Measurements from ENCODE around the gene ARL2BP. TPM values are rescaled to one million over a fixed set of nuclear protein-coding genes. Genes with fewer than 3 reads are reported as not detected.
A peak's percentile ranks its signal among the peaks of the same experiment; 100 is the strongest.
"Not testable (repeated sequence)": the region's sequence is repeated elsewhere in the genome, so short reads cannot be mapped to it uniquely, and the experiment has no call there.

The ARL2BP gene
- total and polyA plus RNA-seq, 12 donors = 32.6 to 136 (median 57.9) TPM

GRCh38 chr16:57265850-57266530, 20.9 kb downstream of the ARL2BP start:
- intact Hi-C loops (cut with DNase I) = no loop called here
- Histone ChIP-seq H3K36me3 (replicated peaks in 1 of 2) (no peaks in the 10 kb centered on the region), H3K27me3 (no peaks in the 10 kb centered on the region), H3K9me3 (replicated peaks in 1 of 3) (no peaks in the 10 kb centered on the region), H3K4me3 (no peak overlapping the region), H3K27ac (no peak overlapping the region), H3K4me1 (replicated peaks in 1 of 2) (no peaks in the 10 kb centered on the region)
- TF ChIP-seq, protein P1, sequence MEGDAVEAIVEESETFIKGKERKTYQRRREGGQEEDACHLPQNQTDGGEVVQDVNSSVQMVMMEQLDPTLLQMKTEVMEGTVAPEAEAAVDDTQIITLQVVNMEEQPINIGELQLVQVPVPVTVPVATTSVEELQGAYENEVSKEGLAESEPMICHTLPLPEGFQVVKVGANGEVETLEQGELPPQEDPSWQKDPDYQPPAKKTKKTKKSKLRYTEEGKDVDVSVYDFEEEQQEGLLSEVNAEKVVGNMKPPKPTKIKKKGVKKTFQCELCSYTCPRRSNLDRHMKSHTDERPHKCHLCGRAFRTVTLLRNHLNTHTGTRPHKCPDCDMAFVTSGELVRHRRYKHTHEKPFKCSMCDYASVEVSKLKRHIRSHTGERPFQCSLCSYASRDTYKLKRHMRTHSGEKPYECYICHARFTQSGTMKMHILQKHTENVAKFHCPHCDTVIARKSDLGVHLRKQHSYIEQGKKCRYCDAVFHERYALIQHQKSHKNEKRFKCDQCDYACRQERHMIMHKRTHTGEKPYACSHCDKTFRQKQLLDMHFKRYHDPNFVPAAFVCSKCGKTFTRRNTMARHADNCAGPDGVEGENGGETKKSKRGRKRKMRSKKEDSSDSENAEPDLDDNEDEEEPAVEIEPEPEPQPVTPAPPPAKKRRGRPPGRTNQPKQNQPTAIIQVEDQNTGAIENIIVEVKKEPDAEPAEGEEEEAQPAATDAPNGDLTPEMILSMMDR (IDR thresholded peaks at IDR 0.05) = no peak
- TF ChIP-seq POLR2A (IDR thresholded peaks at IDR 0.05) = no peak
- 65 to 78% (median 75%) methylated on average over 13 to 16 of the region's 16 CpGs for WGBS, 4 donors
- peak in 4 of 7 donors; percentile 39 to 89 (median 52) for DNase-seq

GRCh38 chr16:57266531-57267260, 21.6 kb downstream of the ARL2BP start:
- WGBS, 4 donors = 54 to 71% (median 59%) methylated on average over 6 of the region's 6 CpGs
- no peaks in the 10 kb centered on the region for H3K36me3 ChIP-seq (replicated peaks in 1 of 2)
- H3K4me3 ChIP-seq = no peak overlapping the region
- intact Hi-C loops (cut with DNase I) = no loop called here
- H3K9me3 ChIP-seq (replicated peaks in 1 of 3) = no peaks in the 10 kb centered on the region
- no peaks in the 10 kb centered on the region for H3K4me1 ChIP-seq (replicated peaks in 1 of 2)
- H3K27me3 ChIP-seq = no peaks in the 10 kb centered on the region
- TF ChIP-seq, protein P1 (IDR thresholded peaks at IDR 0.05) = no peak
- no peak for TF ChIP-seq POLR2A (IDR thresholded peaks at IDR 0.05)
- H3K27ac ChIP-seq = no peak overlapping the region
- no peak for DNase-seq

- H3K4me3 ChIP-seq; DNase-seq; H3K36me3 ChIP-seq (replicated peaks in 1 of 2); H3K9me3 ChIP-seq (replicated peaks in 1 of 3); H3K27me3 ChIP-seq; intact Hi-C loops (cut with DNase I); H3K4me1 ChIP-seq (replicated peaks in 1 of 2); H3K27ac ChIP-seq: not testable (repeated sequence)
- WGBS, 4 donors = 40 to 81% (median 65%) methylated on average over 2 of the region's 2 CpGs
Measured at GRCh38 chr16:57267343-57267742, 22.3 kb downstream of the ARL2BP start.

DNA sequence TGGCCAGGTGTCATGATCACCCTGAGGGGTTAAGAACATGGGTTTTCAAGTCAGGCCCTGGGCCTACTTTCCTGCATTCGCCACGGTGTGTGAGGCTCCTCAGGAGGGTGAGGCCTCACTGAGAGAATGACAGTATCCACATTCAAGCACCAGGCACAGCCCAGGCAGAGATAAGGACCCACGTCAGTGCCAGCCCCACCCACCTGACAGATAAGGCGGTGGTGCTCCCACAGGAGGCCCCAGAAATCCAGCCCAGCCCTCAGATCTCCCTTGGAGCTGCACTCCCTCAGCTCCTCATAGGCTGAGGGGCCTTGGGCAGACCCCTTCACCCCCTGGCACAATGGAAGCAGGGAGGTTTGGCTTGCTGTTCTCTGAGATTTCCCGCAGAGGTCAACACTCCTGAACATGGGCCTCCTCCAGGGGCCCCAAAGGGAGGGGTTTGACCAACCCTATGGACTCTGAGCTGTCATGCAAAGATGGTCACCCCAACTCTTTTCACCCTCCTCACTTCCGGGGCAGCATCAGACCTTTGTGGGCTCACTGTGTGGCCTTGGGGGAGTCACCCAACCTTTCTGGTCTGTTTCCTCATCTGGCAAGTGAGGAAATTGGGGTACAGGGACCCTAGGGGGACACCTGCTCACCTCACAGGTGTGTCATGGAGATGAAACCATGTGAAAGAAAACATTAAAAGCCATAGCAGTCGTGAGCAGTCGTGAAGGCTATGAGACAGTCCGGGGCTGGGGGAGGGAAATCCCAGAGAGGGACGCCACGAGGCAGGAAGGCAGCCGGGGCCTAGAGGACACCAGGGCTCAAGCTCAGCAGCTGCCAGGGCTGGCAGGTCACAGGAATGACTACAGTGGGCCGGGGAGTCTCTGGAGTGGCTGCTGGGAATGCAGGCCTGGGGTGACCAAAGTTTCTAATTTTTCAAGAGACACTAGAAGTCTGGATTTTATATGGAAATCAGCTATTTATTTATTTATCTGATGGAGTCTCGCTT, 24.0 kb downstream of the ARL2BP start:
- WGBS, 4 donors = 56 to 72% (median 65%) methylated on average over 10 to 14 of the region's 14 CpGs
- H3K27ac ChIP-seq = peak overlapping the region in 1 of 5 donors; percentile 26
- H3K27me3 ChIP-seq = no peaks in the 10 kb centered on the region
- intact Hi-C loops (cut with DNase I) = no loop called here
- no peaks in the 10 kb centered on the region for H3K4me1 ChIP-seq (replicated peaks in 1 of 2)
- TF ChIP-seq POLR2A (IDR thresholded peaks at IDR 0.05) = peak in 1 of 2 donors; percentile 40
- TF ChIP-seq, protein P1 (IDR thresholded peaks at IDR 0.05) = no peak
- peak in 6 of 7 donors; percentile 48 to 87 (median 67) for DNase-seq
- no peak overlapping the region for H3K4me3 ChIP-seq
- H3K9me3 ChIP-seq (replicated peaks in 1 of 3) = no peaks in the 10 kb centered on the region
- H3K36me3 ChIP-seq (replicated peaks in 1 of 2) = no peaks in the 10 kb centered on the region
